PC-9 (cell line): ENCODE data around the gene NUDT15.

Source experiments
- CTCF ChIP-seq: fragments of 200-600 bp; sonication (generic); conservative IDR thresholded peaks from 2 replicates; pipeline ENCODE4 v1.6.1; 2017; ENCODE audit warnings: mixed run types, antibody characterized with exemption, mild to moderate bottlenecking, moderate library complexity
- EZH2 ChIP-seq: fragments of 200-600 bp; sonication (generic); IDR thresholded peaks from 2 replicates; pipeline ENCODE4 v1.8.0; 2017; ENCODE audit warnings: antibody characterized with exemption, low read depth

- no peak for TF ChIP-seq CTCF
- no peak for TF ChIP-seq EZH2
Measured at GRCh38 chr13:47990427-47990826, 47.1 kb upstream of the NUDT15 start.
